CD14-positive monocyte (primary cell): ENCODE measurements around the gene BTBD9. TPM values are rescaled to one million over a fixed set of nuclear protein-coding genes. Genes with fewer than 3 reads are reported as not detected.
A peak's percentile ranks its signal among the peaks of the same experiment; 100 is the strongest.

ENCODE experiments used
- DNase-seq, 3 donors: peaks; one replicate each; pipeline ENCODE4 v3.0.0-alpha.2; 2011 to 2022
- H2AFZ ChIP-seq: 2 replicates; pipeline ENCODE4 v1.6.0; 2012; ENCODE audit warnings: mild to moderate bottlenecking, low read depth, low read length, inconsistent platforms; ENCODE audit not compliant: insufficient read depth, poor library complexity, severe bottlenecking
- H3K27ac ChIP-seq, 2 donors: 1 replicate in 1 of 2; 2 replicates in 1 of 2; pipeline ENCODE4 v1.5.1; 2012 to 2013; ENCODE audit warnings: low read length in 2 of 2, control low read depth in 1 of 2, inconsistent platforms in 1 of 2, low read depth in 1 of 2, mild to moderate bottlenecking in 1 of 2
- H3K27me3 ChIP-seq, 2 donors: one replicate each; pipeline versions ENCODE4 v1.6.0 to v1.6.1; 2011 to 2013; ENCODE audit warnings: low read length in 2 of 2; ENCODE audit not compliant: control insufficient read depth in 2 of 2, insufficient read depth in 2 of 2
- H3K36me3 ChIP-seq, 2 donors: replicated peaks in 1 of 2; 1 replicate in 1 of 2; 2 replicates in 1 of 2; pipeline versions ENCODE4 v1.5.1 to v1.6.1; 2012 to 2013; ENCODE audit warnings: low read length in 2 of 2, control low read depth in 1 of 2, inconsistent platforms in 1 of 2, mild to moderate bottlenecking in 1 of 2; ENCODE audit not compliant: insufficient read depth in 2 of 2, control insufficient read depth in 1 of 2
- H3K4me1 ChIP-seq, 2 donors: 1 replicate in 1 of 2; 2 replicates in 1 of 2; pipeline versions ENCODE4 v1.5.1 to v1.6.1; 2012 to 2013; ENCODE audit warnings: low read length in 2 of 2, control low read depth in 1 of 2, inconsistent platforms in 1 of 2, mild to moderate bottlenecking in 1 of 2, moderate library complexity in 1 of 2; ENCODE audit not compliant: insufficient read depth in 2 of 2, control insufficient read depth in 1 of 2
- H3K4me2 ChIP-seq: replicated peaks from 2 replicates; pipeline ENCODE3; 2012; ENCODE audit warnings: low read length, moderate library complexity, mild to moderate bottlenecking; ENCODE audit not compliant: poor library complexity, severe bottlenecking; ENCODE audit errors: extremely low read depth
- H3K4me3 ChIP-seq, 3 experiments: fragments of 200-600 bp in 1 of 3; sonication (generic) in 1 of 3; replicated peaks in 1 of 3; 1 replicate in 2 of 3; 2 replicates in 1 of 3; pipeline ENCODE4 v1.5.1; 2011 to 2013; ENCODE audit warnings: low read length in 3 of 3, mild to moderate bottlenecking in 3 of 3, control low read depth in 2 of 3, low read depth in 2 of 3, inconsistent platforms in 1 of 3, moderate library complexity in 1 of 3
- H3K79me2 ChIP-seq: 2 replicates; pipeline ENCODE4 v1.6.0; 2012; ENCODE audit warnings: mild to moderate bottlenecking, control low read depth, inconsistent platforms, low read length, moderate library complexity; ENCODE audit not compliant: insufficient read depth
- H3K9ac ChIP-seq: 2 replicates; pipeline ENCODE4 v1.6.0; 2017; ENCODE audit warnings: low read length, mild to moderate bottlenecking; ENCODE audit not compliant: insufficient read depth, poor library complexity, severe bottlenecking
- H3K9me3 ChIP-seq, 2 donors: replicated peaks in 1 of 2; 1 replicate in 1 of 2; 2 replicates in 1 of 2; pipeline versions ENCODE4 v1.5.1 to v1.6.1; 2012 to 2013; ENCODE audit warnings: low read length in 2 of 2, control low read depth in 1 of 2; ENCODE audit not compliant: control insufficient read depth in 1 of 2, insufficient read depth in 1 of 2
- H4K20me1 ChIP-seq: 2 replicates; pipeline ENCODE4 v1.6.0; 2012; ENCODE audit warnings: mild to moderate bottlenecking, low read length, control low read depth, moderate library complexity; ENCODE audit not compliant: insufficient read depth
- H3K27ac Mint-ChIP-seq, 7 donors: one replicate each; pipeline ENCODE4 v1.8.0; 2020; ENCODE audit warnings: mild to moderate bottlenecking in 7 of 7, mixed read lengths in 7 of 7, moderate library complexity in 6 of 7, inconsistent platforms in 2 of 7
- H3K27me3 Mint-ChIP-seq, 3 donors: one replicate each; pipeline ENCODE4 v1.8.0; 2021 to 2022; ENCODE audit warnings: low read depth in 3 of 3, mild to moderate bottlenecking in 3 of 3, mixed read lengths in 3 of 3, moderate library complexity in 3 of 3, inconsistent platforms in 1 of 3
- H3K36me3 Mint-ChIP-seq, 2 donors: one replicate each; pipeline ENCODE4 v1.8.0; 2020; ENCODE audit warnings: mixed read lengths in 2 of 2, inconsistent platforms in 1 of 2, mild to moderate bottlenecking in 1 of 2
- H3K4me1 Mint-ChIP-seq: one replicate; pipeline ENCODE4 v1.8.0; 2020; ENCODE audit warnings: mild to moderate bottlenecking, mixed read lengths
- H3K4me3 Mint-ChIP-seq, 2 donors: one replicate each; pipeline ENCODE4 v1.8.0; 2020; ENCODE audit warnings: mild to moderate bottlenecking in 2 of 2, mixed read lengths in 2 of 2, moderate library complexity in 1 of 2
- H3K9me3 Mint-ChIP-seq, 7 donors: one replicate each; pipeline ENCODE4 v1.8.0; 2020 to 2022; ENCODE audit warnings: mixed read lengths in 7 of 7, mild to moderate bottlenecking in 6 of 7, moderate library complexity in 6 of 7, inconsistent platforms in 2 of 7
- CTCF ChIP-seq: fragments of 200-600 bp; IDR thresholded peaks from one replicate; pipeline ENCODE4 v1.8.0; 2022; ENCODE audit warnings: antibody characterized with exemption, mild to moderate bottlenecking
- WGBS: methylation state at CpG from one replicate; pipeline ENCODE4 v1.1.5; 2013; ENCODE audit warnings: missing lambda C conversion rate; ENCODE audit not compliant: insufficient coverage; 5-methylcytosine and 5-hydroxymethylcytosine counted together
- intact Hi-C, 2 donors: fragments of 100-400 bp; cut with micrococcal nuclease; formaldehyde crosslinking; loops; one replicate each; pipeline versions ENCODE4 v1.15.0 to v1.15.1; 2023
- polyA plus RNA-seq, 3 donors: library from polyadenylated mRNA; depleted of rRNA in 1 of 3; unstranded in 2 of 3; stranded (reverse) in 1 of 3; fragments of 300-500 nt in 2 of 3; fragments of >200 nt in 1 of 3; fragmentation: Illumina TruSeq in 2 of 3; gene quantifications; 1 replicate in 2 of 3; 2 replicates in 1 of 3; pipeline ENCODE4 v1.2.3, GENCODE V29; 2012 to 2021

Gene BTBD9
- polyA plus RNA-seq, 3 donors, result 5.2 to 7.5 (median 6.2) TPM

DNA sequence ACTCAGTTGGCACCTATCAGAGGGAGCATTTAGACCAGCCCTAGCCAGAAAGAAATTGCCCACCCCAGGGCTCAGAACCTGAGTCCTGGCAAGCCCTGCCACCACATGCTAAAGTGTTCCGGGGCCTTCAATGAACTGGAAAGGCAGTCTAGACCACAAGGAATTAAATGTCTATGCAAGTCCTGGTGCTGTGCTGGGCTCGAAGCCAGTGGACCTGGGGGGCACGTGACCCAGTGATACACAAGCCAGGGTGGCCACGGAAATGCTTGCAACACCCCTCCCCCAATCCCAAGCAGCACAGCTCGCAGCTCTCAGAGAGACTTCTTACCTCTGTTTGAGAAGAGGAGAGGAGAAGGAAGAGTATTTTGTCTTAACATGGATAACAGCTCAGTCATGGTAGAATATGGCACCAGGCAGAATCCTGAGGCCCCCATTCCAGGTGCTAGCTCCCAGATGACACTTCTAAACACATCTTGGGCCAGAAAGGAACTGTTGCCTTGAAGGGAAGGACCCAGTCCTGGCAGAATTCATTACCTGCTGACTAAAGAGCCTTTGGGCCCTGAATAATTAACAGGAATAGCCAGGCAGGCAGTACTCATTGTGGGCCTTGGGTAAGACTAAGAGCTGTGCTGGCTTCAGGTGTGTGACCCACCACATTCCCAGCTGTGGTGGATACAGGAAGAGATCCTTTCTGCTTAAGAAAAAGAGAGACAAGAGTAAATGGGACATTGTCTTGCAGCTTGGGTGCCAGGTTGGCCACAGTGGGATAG lies 111.3 kb downstream of the BTBD9 start:
- peaks cover 24 to 33% of the 10 kb centered on the region in 2 donors for H3K9me3 ChIP-seq
- no peaks in the 10 kb centered on the region for H3K27me3 ChIP-seq
- H3K36me3 ChIP-seq, result peaks cover 0 to 7% of the 10 kb centered on the region in 2 donors
- peaks cover 11% of the 10 kb centered on the region for H3K4me1 Mint-ChIP-seq
- TF ChIP-seq CTCF, result no peak
- no peaks in the 10 kb centered on the region for H4K20me1 ChIP-seq
- no peaks in the 10 kb centered on the region for H3K79me2 ChIP-seq
- H3K9me3 Mint-ChIP-seq, result peaks cover 21 to 53% (median 37%) of the 10 kb centered on the region in 7 donors
- H3K27ac Mint-ChIP-seq, result peak overlapping the region in 1 of 7 donors; percentile 33
- intact Hi-C loops, result no loop called here
- no peak overlapping the region for H3K27ac ChIP-seq
- DNase-seq, result no peak
- WGBS, result 95% methylated on average over 2 of the region's 5 CpGs
- no peak overlapping the region for H3K9ac ChIP-seq
- H3K27me3 Mint-ChIP-seq, result peaks cover 0 to 1% (median 1%) of the 10 kb centered on the region in 3 donors
- H3K36me3 Mint-ChIP-seq, result peaks cover 23 to 31% of the 10 kb centered on the region in 2 donors
- H3K4me3 ChIP-seq, result no peak overlapping the region
- H3K4me3 Mint-ChIP-seq, result no peak overlapping the region
- no peaks in the 10 kb centered on the region for H3K4me1 ChIP-seq
- H2AFZ ChIP-seq, result no peak overlapping the region
- H3K4me2 ChIP-seq, result no peak overlapping the region

- WGBS, result no CpG with 5 or more reads among the region's 1 CpG
- Histone ChIP-seq H4K20me1 (no peaks in the 10 kb centered on the region), H3K27me3 (no peaks in the 10 kb centered on the region), H3K27ac (no peak overlapping the region), H3K79me2 (no peaks in the 10 kb centered on the region), H3K4me1 (no peaks in the 10 kb centered on the region), H3K4me3 (no peak overlapping the region), H2AFZ (no peak overlapping the region), H3K4me2 (no peak overlapping the region), H3K9me3 (peaks cover 24 to 33% of the 10 kb centered on the region in 2 donors), H3K36me3 (peaks cover 0 to 7% of the 10 kb centered on the region in 2 donors), H3K9ac (no peak overlapping the region)
- Mint-ChIP-seq H3K27ac (no peak overlapping the region), H3K27me3 (peaks cover 0 to 1% (median 1%) of the 10 kb centered on the region in 3 donors), H3K9me3 (peaks cover 18 to 49% (median 37%) of the 10 kb centered on the region in 7 donors), H3K4me1 (peaks cover 11% of the 10 kb centered on the region), H3K4me3 (no peak overlapping the region), H3K36me3 (peaks cover 23 to 29% of the 10 kb centered on the region in 2 donors)
- DNase-seq, result no peak
- intact Hi-C loops, result no loop called here
- no peak for TF ChIP-seq CTCF
Observed at GRCh38 chr6:38527371-38527770, 112.4 kb downstream of the BTBD9 start.
